HepG2 (cell line): ENCODE measurements around the gene MKRN3.

Experiments used
- CENPX ChIP-seq: sonication (generic); formaldehyde crosslinking; IDR thresholded peaks from 2 replicates; pipeline ENCODE4 v1.9.0; 2021; ENCODE audit warnings: mild to moderate bottlenecking, missing genetic modification reagents, moderate library complexity
- GATA4 ChIP-seq: sonication (generic); IDR thresholded peaks from 2 replicates; pipeline ENCODE4 v1.6.1; 2016; ENCODE audit warnings: antibody characterized with exemption, low read depth, borderline replicate concordance
- POLR2AphosphoS5 ChIP-seq: IDR thresholded peaks from 2 replicates; pipeline ENCODE4 v1.6.1; 2012; ENCODE audit warnings: low read depth, low read length
- RXRA ChIP-seq: sonication (generic); formaldehyde crosslinking; IDR thresholded peaks from 2 replicates; pipeline ENCODE4 v1.5.1; 2020; ENCODE audit warnings: missing genetic modification reagents
- SUZ12 ChIP-seq: fragments of 150-350 bp; IDR thresholded peaks from 2 replicates; pipeline ENCODE4 v1.6.1; 2014; ENCODE audit warnings: low read depth, low read length
- ZSCAN12 ChIP-seq: sonication (generic); formaldehyde crosslinking; IDR thresholded peaks from 2 replicates; pipeline ENCODE4 v1.9.0; 2021; ENCODE audit warnings: mild to moderate bottlenecking, missing genetic modification reagents
- TF ChIP-seq, protein P1 (sequence below): sonication (generic); formaldehyde crosslinking; IDR thresholded peaks from 2 replicates; pipeline ENCODE4 v1.5.0; 2020; ENCODE audit warnings: mild to moderate bottlenecking, missing genetic modification reagents, moderate library complexity

- TF ChIP-seq, protein P1, sequence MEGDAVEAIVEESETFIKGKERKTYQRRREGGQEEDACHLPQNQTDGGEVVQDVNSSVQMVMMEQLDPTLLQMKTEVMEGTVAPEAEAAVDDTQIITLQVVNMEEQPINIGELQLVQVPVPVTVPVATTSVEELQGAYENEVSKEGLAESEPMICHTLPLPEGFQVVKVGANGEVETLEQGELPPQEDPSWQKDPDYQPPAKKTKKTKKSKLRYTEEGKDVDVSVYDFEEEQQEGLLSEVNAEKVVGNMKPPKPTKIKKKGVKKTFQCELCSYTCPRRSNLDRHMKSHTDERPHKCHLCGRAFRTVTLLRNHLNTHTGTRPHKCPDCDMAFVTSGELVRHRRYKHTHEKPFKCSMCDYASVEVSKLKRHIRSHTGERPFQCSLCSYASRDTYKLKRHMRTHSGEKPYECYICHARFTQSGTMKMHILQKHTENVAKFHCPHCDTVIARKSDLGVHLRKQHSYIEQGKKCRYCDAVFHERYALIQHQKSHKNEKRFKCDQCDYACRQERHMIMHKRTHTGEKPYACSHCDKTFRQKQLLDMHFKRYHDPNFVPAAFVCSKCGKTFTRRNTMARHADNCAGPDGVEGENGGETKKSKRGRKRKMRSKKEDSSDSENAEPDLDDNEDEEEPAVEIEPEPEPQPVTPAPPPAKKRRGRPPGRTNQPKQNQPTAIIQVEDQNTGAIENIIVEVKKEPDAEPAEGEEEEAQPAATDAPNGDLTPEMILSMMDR (CRISPR knock-in tag), result no peak
- no peak for TF ChIP-seq CENPX (CRISPR knock-in tag)
- no peak for TF ChIP-seq RXRA (CRISPR knock-in tag)
- TF ChIP-seq GATA4, result no peak
- no peak for TF ChIP-seq ZSCAN12 (CRISPR knock-in tag)
- TF ChIP-seq SUZ12, result no peak
- no peak for TF ChIP-seq POLR2AphosphoS5
Observed at GRCh38 chr15:23539892-23540291, 25.6 kb upstream of the MKRN3 start.
